ENCODE results near the gene TRAM2.
"Not testable (repeated sequence)": the region's sequence is repeated elsewhere in the genome, so short reads cannot be mapped to it uniquely, and the experiment has no call there.

Gene TRAM2

GRCh38 chr6:52489881-52490280, 87.0 kb downstream of the TRAM2 start:
- DNase-seq (ENCODE audit: low read depth): no peak
- no peak overlapping the region for H3K4me3 ChIP-seq (ENCODE audit: low read length)
- TF ChIP-seq CTCF (conservative IDR thresholded peaks at IDR 0.05; ENCODE audit: low read length): no peak

- no peak overlapping the region for H3K4me3 ChIP-seq (ENCODE audit: low read length)
- DNase-seq (ENCODE audit: low read depth): no peak
- no peak for TF ChIP-seq CTCF (conservative IDR thresholded peaks at IDR 0.05; ENCODE audit: low read length)
Measured at GRCh38 chr6:52483671-52484003, 93.2 kb downstream of the TRAM2 start.

- no peak for TF ChIP-seq CTCF (conservative IDR thresholded peaks at IDR 0.05; ENCODE audit: low read length)
- no peak overlapping the region for H3K4me3 ChIP-seq (ENCODE audit: low read length)
- DNase-seq (ENCODE audit: low read depth): no peak
Measured at GRCh38 chr6:52482903-52483670, 93.8 kb downstream of the TRAM2 start.

GRCh38 chr6:52475307-52475706, 101.6 kb downstream of the TRAM2 start:
- H3K4me3 ChIP-seq (ENCODE audit: low read length): no peak overlapping the region
- no peak for TF ChIP-seq CTCF (conservative IDR thresholded peaks at IDR 0.05; ENCODE audit: low read length)
- DNase-seq (ENCODE audit: low read depth): no peak

GRCh38 chr6:52474173-52474572, 102.7 kb downstream of the TRAM2 start:
- no peak for TF ChIP-seq CTCF (conservative IDR thresholded peaks at IDR 0.05; ENCODE audit: low read length)
- H3K4me3 ChIP-seq (ENCODE audit: low read length): no peak overlapping the region
- no peak for DNase-seq (ENCODE audit: low read depth)

- not testable (repeated sequence) for H3K4me3 ChIP-seq (ENCODE audit: low read length); DNase-seq (ENCODE audit: low read depth)
Measured at GRCh38 chr6:52461194-52461593, 115.7 kb downstream of the TRAM2 start.

GRCh38 chr6:52457096-52457495, 119.8 kb downstream of the TRAM2 start:
- DNase-seq (ENCODE audit: low read depth): no peak
- no peak overlapping the region for H3K4me3 ChIP-seq (ENCODE audit: low read length)
- no peak for TF ChIP-seq CTCF (conservative IDR thresholded peaks at IDR 0.05; ENCODE audit: low read length)
